HG02943 (cell line): ENCODE data around the gene NRG2.

ENCODE experiments used
- ATAC-seq: cut with Tn5 transposase; IDR thresholded peaks from one replicate; pipeline ENCODE4 v1.9.1; 2021; ENCODE audit warnings: mild to moderate bottlenecking, low read depth, moderate library complexity; ENCODE audit not compliant: unreplicated experiment

NRG2 gene

DNA sequence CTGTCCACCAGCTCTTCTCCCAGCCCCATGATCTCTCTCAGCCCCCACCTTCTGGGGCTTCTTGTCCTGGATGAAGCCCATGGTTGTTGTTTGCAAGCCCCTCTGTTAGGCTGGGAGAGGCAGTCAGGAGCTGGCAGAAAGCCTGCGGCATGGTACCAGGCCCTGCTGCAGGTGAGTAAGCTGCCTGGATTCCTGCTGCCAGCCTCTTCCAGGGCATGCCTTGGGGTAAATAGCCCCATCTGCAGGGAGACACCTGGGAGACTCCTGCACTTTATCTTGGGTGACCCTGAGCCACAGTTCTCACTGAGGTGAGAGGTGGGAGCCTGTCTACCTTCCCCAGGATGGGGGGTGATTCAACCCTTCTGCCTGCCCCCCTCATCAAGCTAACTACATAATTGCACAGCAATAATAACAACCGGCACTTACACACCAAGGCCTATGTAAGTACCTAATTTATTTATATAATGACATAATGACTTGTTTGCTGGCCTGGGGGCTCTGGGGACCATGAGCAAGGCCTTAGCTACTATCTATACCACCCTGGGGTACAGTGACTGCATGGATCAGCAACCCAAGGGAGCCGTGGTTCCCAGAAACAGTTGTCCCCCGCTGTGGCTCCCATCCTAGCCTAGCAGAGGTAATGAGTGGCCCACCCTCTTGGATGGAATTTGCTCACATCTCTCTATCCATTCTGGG, 131.5 kb downstream of the NRG2 start:
- no peak for ATAC-seq

DNA sequence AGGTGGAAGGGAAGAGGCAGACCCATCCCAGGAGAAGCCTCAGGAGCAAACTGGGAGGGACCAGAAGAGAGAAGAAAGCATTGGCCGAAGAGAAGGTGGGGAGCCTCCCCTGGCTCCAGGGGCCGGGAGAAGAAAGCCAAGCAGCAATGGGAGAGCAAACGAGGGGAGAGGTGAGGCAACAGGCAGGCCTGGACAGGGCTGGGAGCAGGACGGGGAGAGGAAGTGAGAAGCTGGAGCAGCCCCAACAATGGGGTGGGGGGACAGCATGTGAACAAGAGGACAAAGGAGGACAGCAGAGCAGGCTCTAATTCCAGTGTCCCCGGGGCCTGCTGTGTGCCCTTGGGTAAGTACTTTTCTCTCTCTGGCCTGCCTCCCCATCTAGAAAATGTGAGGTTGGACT, 132.2 kb downstream of the NRG2 start:
- ATAC-seq, result no peak

DNA sequence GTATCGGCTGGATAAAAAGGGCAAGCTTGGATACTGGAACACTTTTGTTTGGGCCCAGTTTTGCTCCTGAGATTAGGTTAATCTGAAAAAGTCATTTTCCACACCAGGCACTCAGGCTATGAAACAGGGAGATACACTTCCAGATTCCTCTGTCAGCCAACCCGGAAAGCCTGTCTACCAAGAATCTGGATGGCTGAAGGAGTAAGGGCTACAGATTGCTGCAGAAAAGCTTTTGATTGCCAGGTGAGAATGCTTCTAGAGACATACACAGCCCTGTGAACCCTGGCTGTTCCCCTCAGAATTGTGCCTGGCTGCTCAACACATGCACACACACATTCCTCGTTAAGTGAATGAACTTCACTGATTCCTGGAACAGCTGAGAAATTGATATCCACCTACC, 133.1 kb downstream of the NRG2 start:
- ATAC-seq, result no peak

GRCh38 chr5:139908749-139909148, 134.3 kb downstream of the NRG2 start:
- ATAC-seq, result no peak

GRCh38 chr5:139906661-139907060, 136.4 kb downstream of the NRG2 start:
- no peak for ATAC-seq

- no peak for ATAC-seq
Observed at GRCh38 chr5:139904816-139905661, 138.1 kb downstream of the NRG2 start.

DNA sequence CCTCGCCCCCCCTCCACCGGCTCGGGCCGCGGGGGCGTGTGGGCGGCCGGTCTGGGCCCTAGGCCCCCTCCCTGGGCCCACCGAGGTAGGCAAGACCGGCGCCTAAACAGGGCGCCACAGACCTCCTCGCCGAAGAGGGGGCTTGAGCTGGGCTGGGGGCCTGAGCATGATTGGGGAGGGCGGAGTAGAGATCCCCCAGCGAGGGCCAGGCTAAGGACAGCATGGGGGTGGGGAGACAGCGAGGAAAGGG, 138.6 kb downstream of the NRG2 start:
- ATAC-seq, result no peak

DNA sequence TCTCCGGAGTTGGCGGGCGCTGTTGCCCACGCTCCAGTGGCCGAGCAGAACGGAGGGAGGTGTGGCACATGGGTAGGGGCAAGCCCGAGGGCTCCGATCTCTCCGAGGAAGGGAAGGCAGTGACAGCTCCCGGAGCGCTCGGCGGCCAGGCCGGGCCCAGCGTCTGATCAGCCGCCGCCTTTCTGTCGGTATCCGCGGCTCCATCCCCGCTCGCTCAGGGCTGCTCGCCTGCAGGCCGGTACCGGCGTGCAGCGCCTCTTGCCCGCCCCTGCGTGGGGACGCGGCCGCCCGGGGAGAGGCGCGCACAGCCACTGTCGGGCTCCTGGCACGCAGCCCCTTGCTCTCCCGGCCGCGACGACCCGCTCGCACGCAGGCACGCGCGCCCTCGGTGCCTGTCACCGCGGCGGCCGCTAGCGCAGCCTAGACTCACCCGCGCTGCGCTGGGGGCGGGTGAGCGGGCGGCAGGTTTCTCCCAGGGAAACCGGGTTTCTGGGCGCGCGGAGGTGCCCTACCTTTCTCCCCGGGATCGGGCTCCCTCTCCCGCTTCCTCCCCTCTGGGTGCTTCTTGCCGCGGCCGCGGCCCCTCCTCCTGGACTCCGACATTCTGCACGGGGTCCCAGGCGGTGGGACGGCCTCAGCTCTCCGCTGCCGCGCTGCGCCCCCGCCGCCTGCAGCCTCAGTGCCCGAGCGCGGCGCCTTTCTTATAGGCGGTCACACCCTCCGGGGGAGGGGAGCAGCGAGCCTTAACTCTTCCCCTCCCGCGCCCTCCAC, 139.1 kb downstream of the NRG2 start:
- no peak for ATAC-seq

GRCh38 chr5:139903450-139903794, 139.7 kb downstream of the NRG2 start:
- no peak for ATAC-seq

GRCh38 chr5:139901986-139902385, 141.1 kb downstream of the NRG2 start:
- no peak for ATAC-seq

- ATAC-seq, result no peak
Observed at GRCh38 chr5:139901251-139901575, 141.9 kb downstream of the NRG2 start.

- no peak for ATAC-seq
Observed at GRCh38 chr5:139900546-139901250, 142.4 kb downstream of the NRG2 start.

GRCh38 chr5:139898981-139899380, 144.1 kb downstream of the NRG2 start:
- ATAC-seq, result no peak

- no peak for ATAC-seq
Observed at GRCh38 chr5:139897982-139898381, 145.1 kb downstream of the NRG2 start.

GRCh38 chr5:139897342-139897741, 145.8 kb downstream of the NRG2 start:
- no peak for ATAC-seq

DNA sequence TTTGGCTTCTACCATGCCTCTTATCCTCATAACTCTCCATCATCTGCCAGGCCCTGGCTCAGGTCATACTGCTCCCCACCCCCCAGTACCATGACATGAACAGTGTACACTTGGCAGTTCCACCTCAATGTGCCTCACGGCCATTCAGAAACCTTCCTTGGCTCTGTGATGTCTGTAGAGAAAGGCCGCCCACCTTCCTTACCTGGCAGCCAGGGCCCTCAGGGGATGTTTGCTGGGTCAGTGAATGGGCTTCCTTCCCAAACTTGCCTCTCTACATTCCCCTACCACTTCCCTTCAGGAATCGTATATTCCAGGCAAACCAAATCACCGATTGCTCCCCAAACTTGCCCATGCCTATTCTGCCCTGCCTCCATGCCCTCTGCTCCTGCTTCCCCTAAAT, 146.4 kb downstream of the NRG2 start:
- ATAC-seq, result no peak

DNA sequence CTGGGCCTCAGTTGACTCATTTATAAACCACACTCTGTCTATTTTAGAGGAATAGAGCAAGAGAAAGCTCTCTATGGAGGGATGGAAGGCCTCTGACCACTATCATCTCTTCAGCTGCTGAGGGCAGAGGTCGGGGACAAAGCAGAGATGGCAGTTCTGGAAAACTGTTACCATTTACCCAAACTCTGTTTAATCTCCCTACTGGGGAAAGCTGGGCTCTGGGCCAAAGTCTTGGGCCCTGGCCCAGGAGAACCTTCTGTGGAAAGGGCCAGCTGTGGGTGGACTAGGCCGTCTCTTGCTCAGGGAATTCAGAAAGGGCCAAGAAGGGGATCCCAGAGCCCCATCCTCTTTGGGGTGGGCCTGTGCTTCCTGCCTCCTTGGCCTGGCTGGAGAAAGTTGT, 147.5 kb downstream of the NRG2 start:
- no peak for ATAC-seq

DNA sequence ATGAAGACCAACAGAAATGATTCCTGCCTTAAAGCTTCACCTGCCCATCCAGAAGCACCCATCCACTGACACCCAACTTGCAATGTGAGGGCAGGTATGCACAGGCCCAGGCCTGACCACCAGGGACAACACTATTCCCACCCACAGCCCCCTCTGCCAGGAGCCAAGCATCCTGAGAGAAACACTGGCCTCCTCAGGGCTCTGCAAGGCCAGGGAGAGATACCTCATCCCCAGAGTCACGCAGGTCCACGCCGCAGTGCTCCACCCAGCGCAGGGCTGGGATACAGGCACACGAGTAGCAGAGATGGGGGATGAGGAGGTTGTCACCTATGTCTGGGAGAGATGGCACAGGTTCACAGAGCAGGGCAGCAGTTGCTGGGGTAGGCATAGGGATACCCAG, 148.1 kb downstream of the NRG2 start:
- no peak for ATAC-seq

DNA sequence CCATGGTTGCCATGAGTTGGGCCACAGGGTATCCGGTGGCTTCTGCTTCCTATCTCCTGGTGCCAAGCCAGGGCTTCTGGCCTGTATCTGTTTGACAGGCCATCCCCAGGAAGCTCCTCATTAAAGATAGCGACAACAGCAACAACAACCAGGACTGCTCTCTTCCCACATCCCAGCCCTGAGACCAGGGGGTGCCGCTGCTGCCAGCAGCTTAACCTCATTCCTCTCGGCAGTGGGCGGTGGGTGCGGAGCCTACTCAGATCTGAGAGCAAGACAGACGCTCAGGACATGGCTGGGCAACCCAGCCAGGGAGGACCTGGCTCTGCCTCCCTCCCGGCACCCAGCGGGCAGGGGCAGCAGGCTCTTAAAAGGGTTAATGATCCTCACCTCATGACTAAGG, 149.2 kb downstream of the NRG2 start:
- ATAC-seq, result no peak

- no peak for ATAC-seq
Observed at GRCh38 chr5:139889410-139889809, 153.7 kb downstream of the NRG2 start.

DNA sequence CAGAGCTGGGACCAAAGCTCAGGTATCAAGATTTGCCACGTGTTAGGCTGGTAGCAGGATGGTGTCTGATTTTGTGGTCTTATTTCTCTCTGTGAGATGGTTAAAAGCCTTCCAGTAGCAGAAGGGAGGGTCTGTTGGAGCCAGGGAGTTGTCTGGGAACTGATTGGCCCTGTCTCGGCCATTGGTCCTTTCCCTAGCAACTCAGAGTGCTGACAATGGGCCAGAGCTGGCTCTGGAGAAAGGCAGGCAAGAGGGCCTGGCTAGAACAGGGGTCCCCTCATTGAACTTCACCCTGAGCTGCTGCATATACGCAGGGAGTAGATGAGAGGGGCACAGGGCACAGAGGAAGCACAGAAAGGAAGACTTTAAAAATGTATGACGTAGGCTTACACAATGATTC, 154.7 kb downstream of the NRG2 start:
- no peak for ATAC-seq
